ENCODE measurements around the gene UBE2O.

The UBE2O gene

GRCh38 chr17:76428511-76428910 lies 24.4 kb downstream of the UBE2O start:
- no peak for ATAC-seq
- no peak for TF ChIP-seq ZFP30 (CRISPR knock-in tag; IDR thresholded peaks at IDR 0.05)
- no peak for TF ChIP-seq ZNF70 (CRISPR knock-in tag; IDR thresholded peaks at IDR 0.05)
- TF ChIP-seq ZC3H10 (CRISPR knock-in tag; IDR thresholded peaks at IDR 0.05): no peak
- TF ChIP-seq ISL1 (CRISPR knock-in tag; IDR thresholded peaks at IDR 0.05): no peak
- no peak for TF ChIP-seq CSDC2 (CRISPR knock-in tag; IDR thresholded peaks at IDR 0.05)

GRCh38 chr17:76427501-76428231 lies 25.3 kb downstream of the UBE2O start:
- no peak for TF ChIP-seq TCF4 (CRISPR knock-in tag; IDR thresholded peaks at IDR 0.05; ENCODE audit: borderline replicate concordance)
- TF ChIP-seq POU6F1 (CRISPR knock-in tag; IDR thresholded peaks at IDR 0.05; ENCODE audit: borderline replicate concordance, low read depth): no peak
- no peak for TF ChIP-seq ZNF70 (CRISPR knock-in tag; IDR thresholded peaks at IDR 0.05)
- TF ChIP-seq TOX (CRISPR knock-in tag; IDR thresholded peaks at IDR 0.05; ENCODE audit: borderline replicate concordance): no peak
- TF ChIP-seq ISL1 (CRISPR knock-in tag; IDR thresholded peaks at IDR 0.05): no peak
- TF ChIP-seq PPARA (CRISPR knock-in tag; IDR thresholded peaks at IDR 0.05; ENCODE audit: borderline replicate concordance): no peak
- TF ChIP-seq TSHZ2 (CRISPR knock-in tag; IDR thresholded peaks at IDR 0.05): no peak
- no peak for TF ChIP-seq ZNF8 (CRISPR knock-in tag; IDR thresholded peaks at IDR 0.05)
- TF ChIP-seq PATZ1 (CRISPR knock-in tag; IDR thresholded peaks at IDR 0.05; ENCODE audit: borderline replicate concordance): no peak
- no peak for TF ChIP-seq CSRNP3 (CRISPR knock-in tag; IDR thresholded peaks at IDR 0.05)
- TF ChIP-seq OSR1 (CRISPR knock-in tag; IDR thresholded peaks at IDR 0.05): no peak
- TF ChIP-seq ZNF565 (CRISPR knock-in tag; conservative IDR thresholded peaks at IDR 0.05; ENCODE audit: low read depth): no peak
- TF ChIP-seq ARNTL (CRISPR knock-in tag; IDR thresholded peaks at IDR 0.05; ENCODE audit: borderline replicate concordance, low read depth): no peak
- ATAC-seq: peak; percentile 45

- TF ChIP-seq GLIS3 (CRISPR knock-in tag; IDR thresholded peaks at IDR 0.05) (no peak), ZNF8 (CRISPR knock-in tag; IDR thresholded peaks at IDR 0.05) (no peak), POU6F1 (CRISPR knock-in tag; IDR thresholded peaks at IDR 0.05; ENCODE audit: borderline replicate concordance, low read depth) (no peak)
- ATAC-seq: no peak
These were observed 26.1 kb downstream of the UBE2O start for GRCh38 chr17:76426853-76427252.

GRCh38 chr17:76422860-76423259 lies 30.1 kb downstream of the UBE2O start:
- ATAC-seq: no peak
- no peak for TF ChIP-seq CSRNP3 (CRISPR knock-in tag; IDR thresholded peaks at IDR 0.05)
- TF ChIP-seq OSR1 (CRISPR knock-in tag; IDR thresholded peaks at IDR 0.05): no peak
